Rectal smooth muscle tissue (tissue), 1 donor: Measurements from ENCODE around the gene OTP.

Experiments
- H3K27ac ChIP-seq: one replicate; pipeline ENCODE4 v1.7.0; 2013; ENCODE audit warnings: low read depth, low read length, inconsistent platforms
- H3K27me3 ChIP-seq: one replicate; pipeline ENCODE4 v1.7.0; 2013; ENCODE audit warnings: low read length; ENCODE audit not compliant: control insufficient read depth, insufficient read depth
- H3K36me3 ChIP-seq: one replicate; pipeline ENCODE4 v1.7.0; 2013; ENCODE audit warnings: low read length; ENCODE audit not compliant: control insufficient read depth, insufficient read depth
- H3K4me1 ChIP-seq: one replicate; pipeline ENCODE4 v1.7.0; 2013; ENCODE audit warnings: low read length; ENCODE audit not compliant: control insufficient read depth, insufficient read depth
- H3K4me3 ChIP-seq: one replicate; pipeline ENCODE4 v1.7.0; 2013; ENCODE audit warnings: low read length
- H3K9ac ChIP-seq: one replicate; pipeline ENCODE4 v1.7.0; 2013; ENCODE audit warnings: low read length

OTP gene

GRCh38 chr5:77635917-77636640 lies 2.4 kb downstream of the OTP start:
- Histone ChIP-seq H3K27me3 (peaks cover 61% of the 10 kb centered on the region), H3K4me3 (no peak overlapping the region), H3K27ac (no peak overlapping the region), H3K4me1 (peaks cover 3% of the 10 kb centered on the region), H3K9ac (no peak overlapping the region), H3K36me3 (no peaks in the 10 kb centered on the region)

GRCh38 chr5:77635067-77635916 lies 3.2 kb downstream of the OTP start:
- peaks cover 62% of the 10 kb centered on the region for H3K27me3 ChIP-seq

GRCh38 chr5:77633709-77634108 lies 4.8 kb downstream of the OTP start:
- Histone ChIP-seq H3K9ac (no peak overlapping the region), H3K36me3 (no peaks in the 10 kb centered on the region), H3K4me3 (no peak overlapping the region), H3K27ac (no peak overlapping the region), H3K4me1 (peaks cover 6% of the 10 kb centered on the region), H3K27me3 (peaks cover 60% of the 10 kb centered on the region)

More at GRCh38 chr5:77635067-77635916, 3.2 kb downstream of the OTP start:
- Histone ChIP-seq H3K36me3 (no peaks in the 10 kb centered on the region), H3K27ac (no peak overlapping the region), H3K9ac (no peak overlapping the region), H3K4me3 (no peak overlapping the region), H3K4me1 (peaks cover 6% of the 10 kb centered on the region)

- Histone ChIP-seq H3K27ac (no peak overlapping the region), H3K4me1 (peaks cover 6% of the 10 kb centered on the region), H3K9ac (no peak overlapping the region), H3K36me3 (no peaks in the 10 kb centered on the region), H3K4me3 (no peak overlapping the region), H3K27me3 (peaks cover 60% of the 10 kb centered on the region)
Measured at GRCh38 chr5:77633207-77633675, 5.3 kb downstream of the OTP start.

GRCh38 chr5:77632526-77633206 lies 5.8 kb downstream of the OTP start:
- Histone ChIP-seq H3K27me3 (peaks cover 62% of the 10 kb centered on the region), H3K4me3 (no peak overlapping the region), H3K9ac (no peak overlapping the region), H3K4me1 (peaks cover 6% of the 10 kb centered on the region), H3K27ac (no peak overlapping the region), H3K36me3 (no peaks in the 10 kb centered on the region)

- Histone ChIP-seq H3K4me1 (peaks cover 4% of the 10 kb centered on the region), H3K27ac (no peak overlapping the region), H3K9ac (no peak overlapping the region), H3K36me3 (no peaks in the 10 kb centered on the region), H3K4me3 (peak overlapping the region; percentile 64), H3K27me3 (peaks cover 49% of the 10 kb centered on the region)
Measured at GRCh38 chr5:77630114-77630680, 8.3 kb downstream of the OTP start.

GRCh38 chr5:77629509-77630113 lies 8.9 kb downstream of the OTP start:
- Histone ChIP-seq H3K36me3 (no peaks in the 10 kb centered on the region), H3K27me3 (peaks cover 52% of the 10 kb centered on the region), H3K4me1 (peaks cover 4% of the 10 kb centered on the region), H3K4me3 (peak overlapping the region; percentile 64), H3K27ac (no peak overlapping the region), H3K9ac (no peak overlapping the region)

- no peak overlapping the region for H3K4me3 ChIP-seq
- peaks cover 51% of the 10 kb centered on the region for H3K27me3 ChIP-seq
- H3K36me3 ChIP-seq = no peaks in the 10 kb centered on the region
- no peak overlapping the region for H3K9ac ChIP-seq
- H3K4me1 ChIP-seq = peaks cover 4% of the 10 kb centered on the region
- no peak overlapping the region for H3K27ac ChIP-seq
Measured at GRCh38 chr5:77628840-77629508, 9.5 kb downstream of the OTP start.

- H3K4me1 ChIP-seq = peaks cover 4% of the 10 kb centered on the region
- H3K27me3 ChIP-seq = peaks cover 43% of the 10 kb centered on the region
- no peaks in the 10 kb centered on the region for H3K36me3 ChIP-seq
- H3K4me3 ChIP-seq = no peak overlapping the region
- no peak overlapping the region for H3K27ac ChIP-seq
- no peak overlapping the region for H3K9ac ChIP-seq
Measured at GRCh38 chr5:77627869-77628674, 10.4 kb downstream of the OTP start.

- Histone ChIP-seq H3K27ac (no peak overlapping the region), H3K36me3 (no peaks in the 10 kb centered on the region), H3K4me3 (no peak overlapping the region), H3K27me3 (peaks cover 14% of the 10 kb centered on the region), H3K4me1 (no peaks in the 10 kb centered on the region), H3K9ac (no peak overlapping the region)
Measured at GRCh38 chr5:77623203-77623740, 15.2 kb downstream of the OTP start.

GRCh38 chr5:77621440-77621839 lies 17.1 kb downstream of the OTP start:
- H3K27me3 ChIP-seq = peaks cover 6% of the 10 kb centered on the region
- H3K4me3 ChIP-seq = no peak overlapping the region
- no peaks in the 10 kb centered on the region for H3K36me3 ChIP-seq
- H3K4me1 ChIP-seq = no peaks in the 10 kb centered on the region
- no peak overlapping the region for H3K9ac ChIP-seq
- no peak overlapping the region for H3K27ac ChIP-seq
